Endometrial microvascular endothelial cells (primary cell): ENCODE measurements around the gene SUPT20H. TPM values are rescaled to one million over a fixed set of nuclear protein-coding genes. Genes with fewer than 3 reads are reported as not detected.

Experiments
- in situ Hi-C: cut with HindIII; loops from 2 replicates; pipeline ENCODE4 v1.10.0; 2017; ENCODE audit warnings: low sequenced_read_pairs, low pct_unique_long_range_greater_than_20kb; ENCODE audit errors: inconsistent ontology term
- total RNA-seq: library from RNA; depleted of rRNA; stranded (reverse); fragments of >200 nt; gene quantifications from one replicate; pipeline ENCODE4 v1.2.3, GENCODE V29; 2015; ENCODE audit errors: inconsistent ontology term

SUPT20H gene
- total RNA-seq, 1 donor from 2014 or later = 53.7 TPM

- in situ Hi-C loops = no loop called here
Observed at GRCh38 chr13:36959456-36960116, 99.9 kb downstream of the SUPT20H start.

Other genes starting within 250 kb of the SUPT20H start
- gene RFXAP, start 240.5 kb downstream of the SUPT20H start, total RNA-seq = 1.3 TPM
- gene SMAD9, start 139.4 kb downstream of the SUPT20H start, total RNA-seq = 4.1 TPM
- 33.9 TPM for gene ALG5, start 60.3 kb downstream of the SUPT20H start, total RNA-seq
- gene EXOSC8, start 58.9 kb downstream of the SUPT20H start, total RNA-seq = 56.7 TPM
- not detected for gene CSNK1A1L, start 46.0 kb upstream of the SUPT20H start, total RNA-seq